BJ (cell line): ENCODE data around the gene LRRN2. TPM values are rescaled to one million over a fixed set of nuclear protein-coding genes. Genes with fewer than 3 reads are reported as not detected.

ENCODE experiments used
- CTCF ChIA-PET: fragments of 350-600 bp; formaldehyde crosslinking; extraction: SDS; loops from one replicate; lab custom pipeline; 2021; ENCODE audit warnings: antibody characterized with exemption, inconsistent platforms; lab: Yijun Ruan, JAX
- POLR2A ChIA-PET: fragments of 300-600 bp; sonication (Branson Sonifier 250); formaldehyde crosslinking; extraction: SDS; loops from one replicate; lab custom pipeline; 2021; ENCODE audit warnings: antibody characterized with exemption; lab: Charles Lee
- DNase-seq: peaks from one replicate; pipeline ENCODE4 v3.0.0-alpha.2; 2011; ENCODE audit warnings: low read depth
- H3K27me3 ChIP-seq: 2 replicates; pipeline ENCODE4 v1.6.0; 2011; ENCODE audit warnings: low read length; ENCODE audit not compliant: control insufficient read depth, insufficient read depth
- H3K36me3 ChIP-seq: 2 replicates; pipeline ENCODE4 v1.5.1; 2011; ENCODE audit warnings: low read length; ENCODE audit not compliant: control insufficient read depth, insufficient read depth
- H3K4me3 ChIP-seq: 2 replicates; pipeline ENCODE4 v1.5.1; 2011; ENCODE audit warnings: low read depth, mild to moderate bottlenecking, control low read depth, low read length
- polyA plus RNA-seq: library from polyadenylated mRNA; depleted of rRNA; stranded (reverse); fragments of >200 nt; gene quantifications from 2 replicates; pipeline ENCODE4 v1.2.3, GENCODE V29; 2011
- TF ChIP-seq, protein P1 (sequence below): IDR thresholded peaks from 2 replicates; pipeline ENCODE4 v1.5.1; 2011; ENCODE audit warnings: low read depth, mild to moderate bottlenecking, control low read depth, inconsistent platforms, low read length, moderate library complexity; ENCODE audit not compliant: insufficient read depth

LRRN2 gene
- polyA plus RNA-seq, 1 experiment = not detected

DNA sequence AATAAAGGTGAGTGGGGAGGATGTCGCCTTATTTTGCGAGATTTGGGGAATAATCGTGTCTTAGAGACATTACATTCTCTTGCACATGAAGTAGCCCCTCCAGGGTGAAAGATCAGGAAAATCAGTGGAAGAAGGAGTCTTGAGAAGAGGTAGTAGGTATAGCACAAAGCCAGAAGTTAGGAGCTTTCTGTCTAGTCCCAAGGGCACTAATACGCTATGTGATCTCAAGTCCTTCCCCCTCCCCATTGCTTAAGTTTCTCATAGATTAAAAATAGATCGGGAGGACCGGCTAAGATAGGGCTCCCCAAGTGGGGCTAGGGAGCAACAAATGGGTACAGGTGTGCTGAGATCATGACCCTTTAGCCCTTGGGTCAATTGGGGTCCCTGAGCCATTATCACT, 13.5 kb downstream of the LRRN2 start:
- H3K4me3 ChIP-seq = no peak overlapping the region
- TF ChIP-seq, protein P1, sequence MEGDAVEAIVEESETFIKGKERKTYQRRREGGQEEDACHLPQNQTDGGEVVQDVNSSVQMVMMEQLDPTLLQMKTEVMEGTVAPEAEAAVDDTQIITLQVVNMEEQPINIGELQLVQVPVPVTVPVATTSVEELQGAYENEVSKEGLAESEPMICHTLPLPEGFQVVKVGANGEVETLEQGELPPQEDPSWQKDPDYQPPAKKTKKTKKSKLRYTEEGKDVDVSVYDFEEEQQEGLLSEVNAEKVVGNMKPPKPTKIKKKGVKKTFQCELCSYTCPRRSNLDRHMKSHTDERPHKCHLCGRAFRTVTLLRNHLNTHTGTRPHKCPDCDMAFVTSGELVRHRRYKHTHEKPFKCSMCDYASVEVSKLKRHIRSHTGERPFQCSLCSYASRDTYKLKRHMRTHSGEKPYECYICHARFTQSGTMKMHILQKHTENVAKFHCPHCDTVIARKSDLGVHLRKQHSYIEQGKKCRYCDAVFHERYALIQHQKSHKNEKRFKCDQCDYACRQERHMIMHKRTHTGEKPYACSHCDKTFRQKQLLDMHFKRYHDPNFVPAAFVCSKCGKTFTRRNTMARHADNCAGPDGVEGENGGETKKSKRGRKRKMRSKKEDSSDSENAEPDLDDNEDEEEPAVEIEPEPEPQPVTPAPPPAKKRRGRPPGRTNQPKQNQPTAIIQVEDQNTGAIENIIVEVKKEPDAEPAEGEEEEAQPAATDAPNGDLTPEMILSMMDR = no peak
- POLR2A ChIA-PET = no interaction called here
- no peaks in the 10 kb centered on the region for H3K36me3 ChIP-seq
- DNase-seq = no peak
- CTCF ChIA-PET = interaction anchor here (1.0 kb wide), 1 partner anchor 135 kb away, joined by 3 read pairs; no protein-coding TSS in a partner anchor
- H3K27me3 ChIP-seq = peaks cover 25% of the 10 kb centered on the region

DNA sequence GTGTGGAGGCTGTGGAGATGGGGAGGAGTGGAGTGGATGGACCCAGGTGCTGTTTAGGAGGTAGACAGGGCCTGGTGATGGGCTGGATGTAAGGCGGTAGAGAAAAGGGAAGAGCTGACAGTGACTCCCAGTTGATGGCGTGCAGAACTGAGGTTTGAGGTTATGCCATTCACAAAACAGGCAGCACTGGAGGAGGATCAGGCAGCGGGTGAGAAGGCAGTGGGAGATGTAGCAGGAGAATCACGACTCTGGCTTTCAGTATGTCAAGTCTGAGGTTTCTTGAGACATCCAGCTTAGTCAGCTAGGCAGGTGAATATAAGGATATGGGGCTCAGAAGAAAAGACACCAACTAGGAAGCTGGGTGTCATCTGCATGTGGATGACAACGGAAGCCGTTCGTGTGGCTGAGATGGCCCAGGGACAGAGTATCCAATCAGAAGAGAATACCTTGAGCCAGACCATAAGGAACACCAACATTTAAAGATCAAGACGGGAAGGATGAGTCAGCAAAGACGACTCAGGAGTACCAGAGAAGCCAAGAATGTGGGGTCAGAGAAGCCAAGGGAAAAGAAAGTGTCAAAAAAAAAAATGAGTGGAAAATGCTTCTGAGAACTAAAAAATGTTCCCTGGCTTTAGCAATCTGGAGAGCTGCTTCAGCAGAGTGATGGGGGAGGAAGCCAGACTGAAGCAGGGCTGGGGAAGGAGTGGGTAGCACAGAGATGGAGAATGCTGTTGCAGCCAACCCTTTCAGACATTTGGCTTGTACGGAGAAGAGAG, 15.2 kb downstream of the LRRN2 start:
- ChIA-PET POLR2A (no interaction called here), CTCF (interaction anchor here (1.0 kb wide), 1 partner anchor 16 kb away, joined by 3 read pairs; no protein-coding TSS in a partner anchor)
- Histone ChIP-seq H3K4me3 (no peak overlapping the region), H3K27me3 (peaks cover 19% of the 10 kb centered on the region), H3K36me3 (no peaks in the 10 kb centered on the region)
- peak; percentile 3 for DNase-seq
- TF ChIP-seq, protein P1 = no peak

DNA sequence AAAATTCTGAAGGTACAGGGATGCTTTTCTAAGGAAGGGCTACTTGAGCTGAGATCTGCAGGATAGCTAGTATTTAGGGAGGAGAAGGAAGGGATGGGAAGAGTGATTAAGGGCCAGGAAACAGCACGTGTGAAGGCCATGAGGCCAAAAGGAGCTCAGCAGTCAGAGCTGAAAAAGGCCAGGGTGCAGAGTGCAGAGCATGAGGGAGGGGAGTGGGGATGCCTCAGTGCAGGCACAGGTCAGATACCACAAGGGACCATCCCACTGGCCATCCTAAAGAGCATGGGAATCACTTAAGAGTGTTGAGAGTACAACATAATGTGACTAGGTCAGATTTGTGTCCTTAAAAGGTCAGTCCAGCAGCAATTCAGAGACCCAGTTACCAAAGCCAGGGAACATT, 16.0 kb downstream of the LRRN2 start:
- Histone ChIP-seq H3K27me3 (peaks cover 15% of the 10 kb centered on the region), H3K36me3 (no peaks in the 10 kb centered on the region), H3K4me3 (no peak overlapping the region)
- no peak for DNase-seq
- POLR2A ChIA-PET = no interaction called here
- CTCF ChIA-PET = interaction anchor here (1.0 kb wide), 2 partner anchors 10 to 17 kb away, joined by 3 read pairs; no protein-coding TSS in a partner anchor
- TF ChIP-seq, protein P1 = no peak

DNA sequence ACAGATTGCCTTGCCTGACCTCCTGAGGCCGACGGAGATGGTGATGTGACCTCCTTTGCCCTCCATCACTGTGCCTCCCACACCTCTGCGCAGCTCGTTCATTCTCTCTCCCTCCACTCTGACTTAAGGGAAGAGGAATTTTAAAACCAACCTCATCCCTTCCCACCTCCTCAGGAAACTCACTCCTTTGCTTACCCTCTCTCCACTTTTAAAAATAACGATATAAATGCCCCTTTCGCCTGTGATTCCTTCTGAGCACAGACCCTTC, 21.2 kb downstream of the LRRN2 start:
- ChIA-PET CTCF (interaction anchor here (0.9 to 1.4 kb wide), 2 partner anchors 12 to 143 kb away, joined by 3 read pairs; no protein-coding TSS in a partner anchor), POLR2A (no interaction called here)
- no peak for DNase-seq
- Histone ChIP-seq H3K36me3 (no peaks in the 10 kb centered on the region), H3K4me3 (no peak overlapping the region), H3K27me3 (peaks cover 12% of the 10 kb centered on the region)
- TF ChIP-seq, protein P1 = no peak

DNA sequence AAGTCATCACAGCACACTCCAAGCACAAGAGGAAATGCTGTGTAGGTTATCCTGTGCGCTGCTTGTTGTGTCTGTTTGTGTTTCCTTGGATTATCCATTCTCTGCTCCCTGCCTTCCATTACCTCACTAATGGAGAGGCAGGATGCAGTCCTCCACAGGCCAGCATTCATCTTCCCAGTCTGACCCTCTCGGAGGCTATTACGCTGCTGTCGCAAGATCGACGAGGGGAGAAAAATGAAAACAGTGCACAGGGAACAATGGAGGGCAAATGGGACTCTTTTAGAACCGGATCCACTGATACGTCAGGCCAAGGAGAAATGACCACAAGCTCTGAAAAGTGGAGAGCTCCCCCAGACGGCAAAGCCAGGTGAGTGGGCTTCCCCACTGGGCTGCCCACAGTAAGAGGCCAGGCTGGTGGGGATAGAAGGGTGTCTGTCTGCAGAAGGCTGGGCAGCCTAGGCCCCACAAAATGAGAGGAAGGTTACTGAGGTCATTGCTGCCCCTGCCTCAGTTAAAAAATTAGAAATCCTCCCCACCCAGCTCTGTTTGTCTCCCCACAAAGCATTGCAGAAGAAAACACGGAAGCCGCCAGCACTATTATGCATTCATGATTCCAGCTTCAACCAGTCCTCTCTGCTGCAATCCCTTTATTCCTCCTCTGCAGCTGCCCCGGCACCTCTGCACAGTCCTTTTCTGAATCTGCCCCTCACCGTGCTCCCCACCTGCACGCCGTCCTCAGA, 21.7 kb downstream of the LRRN2 start:
- Histone ChIP-seq H3K36me3 (no peaks in the 10 kb centered on the region), H3K27me3 (peaks cover 12% of the 10 kb centered on the region), H3K4me3 (no peak overlapping the region)
- TF ChIP-seq, protein P1 = no peak
- CTCF ChIA-PET = interaction anchor here (0.6 to 1.4 kb wide), 3 partner anchors 9 to 143 kb away, joined by 3 read pairs; no protein-coding TSS in a partner anchor
- DNase-seq = no peak
- POLR2A ChIA-PET = no interaction called here
